H9 (cell line): Measurements from ENCODE around the gene DDA1. TPM values are rescaled to one million over a fixed set of nuclear protein-coding genes. Genes with fewer than 3 reads are reported as not detected.

ENCODE experiments used
- DNase-seq: peaks from one replicate; pipeline ENCODE4 v3.0.0-alpha.2; 2017
- H2AFZ ChIP-seq: one replicate; pipeline ENCODE4 v1.6.1; 2013; ENCODE audit warnings: mild to moderate bottlenecking, low read length, control low read depth, moderate library complexity
- H2AK5ac ChIP-seq: 2 replicates; pipeline ENCODE4 v1.6.1; 2013; ENCODE audit warnings: low read length, control low read depth, mixed read lengths; ENCODE audit not compliant: insufficient read length
- H2BK120ac ChIP-seq: one replicate; pipeline ENCODE4 v1.6.1; 2013; ENCODE audit warnings: low read depth, mild to moderate bottlenecking, low read length, control low read depth, inconsistent platforms; ENCODE audit not compliant: poor library complexity, severe bottlenecking
- H2BK12ac ChIP-seq: 2 replicates; pipeline ENCODE4 v1.6.1; 2013; ENCODE audit warnings: low read length, control low read depth, mixed read lengths, low read depth; ENCODE audit not compliant: insufficient read length
- H2BK15ac ChIP-seq: 2 replicates; pipeline ENCODE4 v1.6.1; 2013; ENCODE audit warnings: low read depth, low read length, control low read depth
- H2BK20ac ChIP-seq: one replicate; pipeline ENCODE4 v1.6.1; 2013; ENCODE audit warnings: low read depth, mild to moderate bottlenecking, low read length, control low read depth, inconsistent platforms; ENCODE audit not compliant: poor library complexity, severe bottlenecking
- H2BK5ac ChIP-seq: 2 replicates; pipeline ENCODE4 v1.6.1; 2013; ENCODE audit warnings: low read length, control low read depth, mixed read lengths; ENCODE audit not compliant: insufficient read length
- H3K14ac ChIP-seq: 2 replicates; pipeline ENCODE4 v1.6.1; 2013; ENCODE audit warnings: low read length, control low read depth; ENCODE audit not compliant: insufficient read depth
- H3K18ac ChIP-seq: 2 replicates; pipeline ENCODE4 v1.6.1; 2013; ENCODE audit warnings: low read depth, mild to moderate bottlenecking, mixed read lengths, low read length, control low read depth; ENCODE audit not compliant: insufficient read length
- H3K23ac ChIP-seq: 2 replicates; pipeline ENCODE4 v1.6.1; 2013; ENCODE audit warnings: low read length, control low read depth, mixed read lengths, low read depth; ENCODE audit not compliant: insufficient read length
- H3K23me2 ChIP-seq: 2 replicates; pipeline ENCODE4 v1.6.1; 2013; ENCODE audit warnings: low read depth, mild to moderate bottlenecking, mixed read lengths, low read length, control low read depth; ENCODE audit not compliant: insufficient read length, poor library complexity, severe bottlenecking
- H3K27ac ChIP-seq: 2 replicates; pipeline ENCODE4 v1.5.1; 2013; ENCODE audit warnings: low read length, control low read depth, mixed read lengths, low read depth; ENCODE audit not compliant: insufficient read length
- H3K27me3 ChIP-seq: 2 replicates; pipeline ENCODE4 v1.6.1; 2013; ENCODE audit warnings: low read length, control low read depth, inconsistent platforms; ENCODE audit not compliant: insufficient read depth
- H3K4ac ChIP-seq: 2 replicates; pipeline ENCODE4 v1.6.1; 2013; ENCODE audit warnings: low read depth, mild to moderate bottlenecking, control low read depth, inconsistent platforms, low read length, moderate library complexity
- H3K4me1 ChIP-seq: 2 replicates; pipeline ENCODE4 v1.6.1; 2013; ENCODE audit warnings: low read length, control low read depth, inconsistent platforms; ENCODE audit not compliant: insufficient read depth
- H3K4me2 ChIP-seq: 2 replicates; pipeline ENCODE4 v1.6.1; 2013; ENCODE audit warnings: low read length, control low read depth, mixed read lengths; ENCODE audit not compliant: insufficient read length, insufficient read depth
- H3K56ac ChIP-seq: 2 replicates; pipeline ENCODE4 v1.6.1; 2013; ENCODE audit warnings: low read depth, mild to moderate bottlenecking, mixed read lengths, low read length, control low read depth; ENCODE audit not compliant: insufficient read length
- H3K79me1 ChIP-seq: 2 replicates; pipeline ENCODE4 v1.6.1; 2013; ENCODE audit warnings: low read depth, mild to moderate bottlenecking, moderate library complexity, low read length, control low read depth, inconsistent platforms; ENCODE audit not compliant: insufficient read depth, poor library complexity, severe bottlenecking
- H3K79me2 ChIP-seq: 2 replicates; pipeline ENCODE4 v1.6.1; 2013; ENCODE audit warnings: low read length, control low read depth, inconsistent platforms; ENCODE audit not compliant: insufficient read depth
- H3K9ac ChIP-seq: 2 replicates; pipeline ENCODE4 v1.6.1; 2013; ENCODE audit warnings: low read length, control low read depth, mixed read lengths; ENCODE audit not compliant: insufficient read length; ENCODE audit errors: extremely low read depth
- H3K9me3 ChIP-seq: one replicate; pipeline ENCODE4 v1.6.1; 2013; ENCODE audit warnings: low read depth, low read length, inconsistent platforms; ENCODE audit not compliant: control insufficient read depth
- H3T11ph ChIP-seq: one replicate; pipeline ENCODE4 v1.6.1; 2013; ENCODE audit warnings: mild to moderate bottlenecking, low read length, control low read depth, inconsistent platforms
- H4K20me1 ChIP-seq: one replicate; pipeline ENCODE4 v1.6.1; 2013; ENCODE audit not compliant: control insufficient read depth, insufficient read length, insufficient read depth
- H4K5ac ChIP-seq: 2 replicates; pipeline ENCODE4 v1.6.1; 2013; ENCODE audit warnings: low read depth, mild to moderate bottlenecking, mixed read lengths, low read length, control low read depth; ENCODE audit not compliant: insufficient read length
- H4K8ac ChIP-seq: replicated peaks from 2 replicates; pipeline ENCODE4 v1.6.1; 2013; ENCODE audit warnings: low read length, control low read depth, mixed read lengths, low read depth; ENCODE audit not compliant: insufficient read length
- H4K91ac ChIP-seq: 2 replicates; pipeline ENCODE4 v1.6.1; 2013; ENCODE audit warnings: low read depth, mild to moderate bottlenecking, moderate library complexity, mixed read lengths, low read length, control low read depth; ENCODE audit not compliant: insufficient read length
- H3K27ac Mint-ChIP-seq, 3 experiments: 2 replicates in 2 of 3; 3 replicates in 1 of 3; pipeline ENCODE4 v1.8.0; 2020 to 2021; ENCODE audit warnings: mixed read lengths in 3 of 3, mild to moderate bottlenecking in 1 of 3, moderate library complexity in 1 of 3
- H3K27me3 Mint-ChIP-seq: 2 replicates; pipeline ENCODE4 v1.8.0; 2021; ENCODE audit warnings: low read depth, mild to moderate bottlenecking, moderate library complexity, mixed read lengths
- H3K36me3 Mint-ChIP-seq, 3 experiments: 2 replicates in 2 of 3; 3 replicates in 1 of 3; pipeline ENCODE4 v1.8.0; 2020 to 2021; ENCODE audit warnings: low read depth in 3 of 3, mixed read lengths in 3 of 3; ENCODE audit not compliant: insufficient read depth in 1 of 3
- H3K4me1 Mint-ChIP-seq, 2 experiments: 2 replicates each; pipeline ENCODE4 v1.8.0; 2020; ENCODE audit warnings: mixed read lengths in 2 of 2
- H3K4me3 Mint-ChIP-seq, 2 experiments: 2 replicates in 1 of 2; 3 replicates in 1 of 2; pipeline ENCODE4 v1.8.0; 2020 to 2021; ENCODE audit warnings: mild to moderate bottlenecking in 2 of 2, mixed read lengths in 2 of 2, moderate library complexity in 1 of 2
- H3K9me3 Mint-ChIP-seq, 2 experiments: 2 replicates in 1 of 2; 3 replicates in 1 of 2; pipeline ENCODE4 v1.8.0; 2020; ENCODE audit warnings: mild to moderate bottlenecking in 2 of 2, mixed read lengths in 2 of 2, moderate library complexity in 1 of 2
- CTCF ChIP-seq: fragments of 200-600 bp; sonication (generic); conservative IDR thresholded peaks from 3 replicates; pipeline ENCODE4 v1.8.0; 2021; ENCODE audit warnings: antibody characterized with exemption, mild to moderate bottlenecking
- WGBS: extraction: QIAGEN DNeasy Blood & Tissue Kit; methylation state at CpG from one replicate; pipeline ENCODE4 v1.1.7; 2013; ENCODE audit warnings: missing lambda C conversion rate, low lambda C conversion rate, mixed read lengths; ENCODE audit not compliant: insufficient read length; ENCODE audit errors: extremely low coverage; 5-methylcytosine and 5-hydroxymethylcytosine counted together
- total RNA-seq: library from RNA; stranded (reverse); gene quantifications from 2 replicates; pipeline ENCODE4 v1.2.1, GENCODE V29; 2021

The DDA1 gene
- total RNA-seq, 1 experiment from 2014 or later: 45.7 TPM

- peak within 1 kb of the TSS; percentile 63 to 76 for H3K4me3 Mint-ChIP-seq
- H2AK5ac ChIP-seq: no peak within 1 kb of the TSS
- no peak within 1 kb of the TSS for H3K27ac ChIP-seq
These were observed 6.0 kb upstream of the DDA1 start, which contains the start of gene ABHD8 for GRCh38 chr19:17303167-17303939. Gene ABHD8 (minus strand): TSS chr19:17303425. CDS start chr19:17301616, 1,809 bp downstream.

More at GRCh38 chr19:17303167-17303939, 6.0 kb upstream of the DDA1 start, which contains the start of gene ABHD8:
- no peak within 1 kb of the TSS for H3T11ph ChIP-seq
- H3K14ac ChIP-seq: 0 out of 2 replicates have a peak within 1 kb of the TSS, but pooled peaks have one; percentile 14
- no peak within 1 kb of the TSS for H3K18ac ChIP-seq
- no peak within 1 kb of the TSS for H2AFZ ChIP-seq
- no peak within 1 kb of the TSS for H2BK12ac ChIP-seq
- H3K4me2 ChIP-seq: peak within 1 kb of the TSS; percentile 48
- peaks cover 8 to 18% (median 14%) of the 10 kb centered on the region in 3 experiments for H3K36me3 Mint-ChIP-seq
- H2BK15ac ChIP-seq: no peak within 1 kb of the TSS
- H4K20me1 ChIP-seq: no peaks in the 10 kb centered on the region
- H3K27ac Mint-ChIP-seq: peak within 1 kb of the TSS in 2 of 3 experiments; percentile 71 to 83; a peak in 4 of 7 replicates
- H3K9me3 ChIP-seq: no peaks in the 10 kb centered on the region
- no peaks in the 10 kb centered on the region; the same call in 1 of the 2 replicates for H3K27me3 Mint-ChIP-seq
- peak; percentile 74 for TF ChIP-seq CTCF
- no peak within 1 kb of the TSS for H2BK120ac ChIP-seq
- H2BK20ac ChIP-seq: no peak within 1 kb of the TSS
- no peaks in the 10 kb centered on the region for H3K79me2 ChIP-seq
- H3K4me1 Mint-ChIP-seq: peaks cover 21 to 35% of the 10 kb centered on the region in 2 experiments
- H3K9ac ChIP-seq: no peak within 1 kb of the TSS
- no peak within 1 kb of the TSS for H4K8ac ChIP-seq
- no peak within 1 kb of the TSS for H2BK5ac ChIP-seq
- H3K9me3 Mint-ChIP-seq: peaks cover under 1 to 1% of the 10 kb centered on the region in 2 experiments; a peak in 3 of 5 replicates
- H4K5ac ChIP-seq: no peak within 1 kb of the TSS
- no CpG with 5 or more reads among the region's 52 CpGs for WGBS
- H3K56ac ChIP-seq: no peak within 1 kb of the TSS
- H3K79me1 ChIP-seq: no peaks in the 10 kb centered on the region
- no peaks in the 10 kb centered on the region for H3K27me3 ChIP-seq
- peak; percentile 97 for DNase-seq
- no peak within 1 kb of the TSS for H4K91ac ChIP-seq
- H3K23me2 ChIP-seq: peaks cover 6% of the 10 kb centered on the region
- peaks cover 3% of the 10 kb centered on the region; the same call in 1 of the 2 replicates for H3K4me1 ChIP-seq
- no peak within 1 kb of the TSS for H3K23ac ChIP-seq
- H3K4ac ChIP-seq: no peak within 1 kb of the TSS
